MG63 (cell line): ENCODE results near the gene ABHD6. TPM values are rescaled to one million over a fixed set of nuclear protein-coding genes. Genes with fewer than 3 reads are reported as not detected.
"Not testable (repeated sequence)": the region's sequence is repeated elsewhere in the genome, so short reads cannot be mapped to it uniquely, and the experiment has no call there.

Experiments
- DNase-seq: peaks from one replicate; pipeline ENCODE4 v3.0.0-alpha.2; 2020
- H3K27me3 ChIP-seq: fragments of 250-450 bp; sonication (Bioruptor Pico); 2 replicates; pipeline ENCODE4 v1.5.1; 2020; ENCODE audit warnings: mild to moderate bottlenecking, moderate library complexity
- H3K36me3 ChIP-seq: fragments of 250-450 bp; sonication (Bioruptor Pico); 2 replicates; pipeline ENCODE4 v1.5.1; 2020; ENCODE audit warnings: mild to moderate bottlenecking, moderate library complexity
- H3K4me3 ChIP-seq: fragments of 250-450 bp; sonication (Bioruptor Pico); 2 replicates; pipeline ENCODE4 v1.5.1; 2020; ENCODE audit warnings: mild to moderate bottlenecking, moderate library complexity
- H3K9me3 ChIP-seq: fragments of 250-450 bp; sonication (Bioruptor Pico); 2 replicates; pipeline ENCODE4 v1.5.1; 2020; ENCODE audit warnings: mild to moderate bottlenecking, moderate library complexity
- total RNA-seq: library from RNA; depleted of rRNA; stranded (reverse); fragments of >200 nt; shearing (Covaris generic); gene quantifications from 2 replicates; pipeline ENCODE4 v1.2.3, GENCODE V29; 2014; ENCODE audit warnings: low replicate concordance

The ABHD6 gene
- total RNA-seq, 1 experiment from 2014 or later: 2.1 TPM

- Histone ChIP-seq H3K4me3 (no peak overlapping the region), H3K27me3 (no peaks in the 10 kb centered on the region), H3K9me3 (no peaks in the 10 kb centered on the region), H3K36me3 (no peaks in the 10 kb centered on the region)
- no peak for DNase-seq
These were observed 34.1 kb upstream of the ABHD6 start for GRCh38 chr3:58203541-58203940.

GRCh38 chr3:58204720-58205119, 32.9 kb upstream of the ABHD6 start:
- DNase-seq: no peak
- Histone ChIP-seq H3K27me3 (no peaks in the 10 kb centered on the region), H3K4me3 (no peak overlapping the region), H3K9me3 (no peaks in the 10 kb centered on the region), H3K36me3 (no peaks in the 10 kb centered on the region)

GRCh38 chr3:58205981-58206380, 31.6 kb upstream of the ABHD6 start:
- Histone ChIP-seq H3K4me3 (no peak overlapping the region), H3K27me3 (no peaks in the 10 kb centered on the region), H3K36me3 (no peaks in the 10 kb centered on the region)

GRCh38 chr3:58206406-58207011, 31.1 kb upstream of the ABHD6 start:
- no peak overlapping the region for H3K4me3 ChIP-seq
- peak; percentile 45 for DNase-seq
- no peaks in the 10 kb centered on the region for H3K36me3 ChIP-seq
- H3K27me3 ChIP-seq: no peaks in the 10 kb centered on the region
- H3K9me3 ChIP-seq: no peaks in the 10 kb centered on the region

More at GRCh38 chr3:58205981-58206380, 31.6 kb upstream of the ABHD6 start:
- no peaks in the 10 kb centered on the region for H3K9me3 ChIP-seq
- DNase-seq: no peak

- H3K4me3 ChIP-seq: no peak overlapping the region
- no peak for DNase-seq
- no peaks in the 10 kb centered on the region for H3K36me3 ChIP-seq
- H3K9me3 ChIP-seq: no peaks in the 10 kb centered on the region
- H3K27me3 ChIP-seq: no peaks in the 10 kb centered on the region
These were observed 29.6 kb upstream of the ABHD6 start for GRCh38 chr3:58207954-58208353.

- Histone ChIP-seq H3K27me3 (no peaks in the 10 kb centered on the region), H3K36me3 (no peaks in the 10 kb centered on the region), H3K9me3 (no peaks in the 10 kb centered on the region), H3K4me3 (no peak overlapping the region)
- DNase-seq: no peak
These were observed 27.7 kb upstream of the ABHD6 start for GRCh38 chr3:58209933-58210332.

GRCh38 chr3:58210761-58211460, 26.7 kb upstream of the ABHD6 start, which contains the start of gene DNASE1L3:
DNASE1L3 (minus strand) TSS chr3:58210972; CDS start chr3:58210906, 66 bp downstream.
- Histone ChIP-seq H3K36me3 (no peaks in the 10 kb centered on the region), H3K4me3 (no peak within 1 kb of the TSS), H3K9me3 (no peaks in the 10 kb centered on the region), H3K27me3 (no peaks in the 10 kb centered on the region)
- DNase-seq: no peak

- no peak overlapping the region for H3K4me3 ChIP-seq
- no peaks in the 10 kb centered on the region for H3K27me3 ChIP-seq
- no peaks in the 10 kb centered on the region for H3K36me3 ChIP-seq
- DNase-seq: no peak
- H3K9me3 ChIP-seq: no peaks in the 10 kb centered on the region
These were observed 22.9 kb upstream of the ABHD6 start for GRCh38 chr3:58214484-58215316.

GRCh38 chr3:58215317-58216025, 22.1 kb upstream of the ABHD6 start:
- no peak for DNase-seq
- Histone ChIP-seq H3K4me3 (no peak overlapping the region), H3K27me3 (no peaks in the 10 kb centered on the region), H3K36me3 (no peaks in the 10 kb centered on the region), H3K9me3 (no peaks in the 10 kb centered on the region)

GRCh38 chr3:58216496-58217195, 20.9 kb upstream of the ABHD6 start:
- Histone ChIP-seq H3K36me3 (no peaks in the 10 kb centered on the region), H3K27me3 (no peaks in the 10 kb centered on the region), H3K4me3 (no peak overlapping the region), H3K9me3 (no peaks in the 10 kb centered on the region)
- no peak for DNase-seq

GRCh38 chr3:58217209-58217811, 20.3 kb upstream of the ABHD6 start:
- DNase-seq: peak; percentile 58
- H3K4me3 ChIP-seq: no peak overlapping the region
- H3K36me3 ChIP-seq: no peaks in the 10 kb centered on the region
- H3K27me3 ChIP-seq: no peaks in the 10 kb centered on the region
- H3K9me3 ChIP-seq: no peaks in the 10 kb centered on the region

- H3K27me3 ChIP-seq: no peaks in the 10 kb centered on the region
- DNase-seq: no peak
- no peaks in the 10 kb centered on the region for H3K36me3 ChIP-seq
- H3K9me3 ChIP-seq: no peaks in the 10 kb centered on the region
- no peak overlapping the region for H3K4me3 ChIP-seq
These were observed 18.7 kb upstream of the ABHD6 start for GRCh38 chr3:58218904-58219303.

GRCh38 chr3:58222161-58222724, 15.3 kb upstream of the ABHD6 start:
- Histone ChIP-seq H3K27me3 (no peaks in the 10 kb centered on the region), H3K9me3 (no peaks in the 10 kb centered on the region), H3K36me3 (no peaks in the 10 kb centered on the region), H3K4me3 (no peak overlapping the region)
- no peak for DNase-seq

- no peaks in the 10 kb centered on the region for H3K36me3 ChIP-seq
- no peaks in the 10 kb centered on the region for H3K27me3 ChIP-seq
- no peaks in the 10 kb centered on the region for H3K9me3 ChIP-seq
- H3K4me3 ChIP-seq: no peak overlapping the region
- no peak for DNase-seq
These were observed 13.7 kb upstream of the ABHD6 start for GRCh38 chr3:58223855-58224254.

- H3K9me3 ChIP-seq, H3K27me3 ChIP-seq, DNase-seq, H3K36me3 ChIP-seq, H3K4me3 ChIP-seq: not testable (repeated sequence)
These were observed 9.7 kb upstream of the ABHD6 start for GRCh38 chr3:58227933-58228332.
